ENCODE measurements around the gene CHRM2. TPM values are rescaled to one million over a fixed set of nuclear protein-coding genes. Genes with fewer than 3 reads are reported as not detected.

CHRM2 gene
- total RNA-seq, 1 donor from 2014 or later: not detected

DNA sequence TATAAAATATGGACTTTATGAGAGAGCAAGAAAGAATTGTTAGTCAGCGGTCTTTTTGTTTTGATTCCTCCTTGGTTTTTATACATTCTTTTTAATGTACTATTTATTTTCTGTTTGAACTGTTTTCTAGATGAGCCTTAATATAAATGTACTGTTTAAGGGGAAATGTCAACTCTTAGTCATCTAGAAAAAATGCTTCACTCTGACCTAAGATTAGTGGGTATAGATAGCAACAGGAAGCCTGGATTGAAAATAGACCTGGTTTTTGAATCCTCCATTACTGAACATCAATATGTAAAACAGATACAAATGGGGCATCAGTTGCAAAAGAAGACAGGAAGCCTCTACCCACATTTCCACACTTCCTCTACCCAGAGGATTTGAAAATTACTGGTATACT, 87.8 kb downstream of the CHRM2 start:
- H3K4me3 Mint-ChIP-seq: no peak overlapping the region
- H3K27ac Mint-ChIP-seq: no peak overlapping the region
- H3K27me3 Mint-ChIP-seq: no peaks in the 10 kb centered on the region
- intact Hi-C loops (cut with micrococcal nuclease): no loop called here
- H3K4me1 Mint-ChIP-seq: no peaks in the 10 kb centered on the region
- peaks cover 13% of the 10 kb centered on the region for H3K9me3 Mint-ChIP-seq
- no peaks in the 10 kb centered on the region for H3K36me3 Mint-ChIP-seq (ENCODE audit: low read depth)
- no peak for DNase-seq

DNA sequence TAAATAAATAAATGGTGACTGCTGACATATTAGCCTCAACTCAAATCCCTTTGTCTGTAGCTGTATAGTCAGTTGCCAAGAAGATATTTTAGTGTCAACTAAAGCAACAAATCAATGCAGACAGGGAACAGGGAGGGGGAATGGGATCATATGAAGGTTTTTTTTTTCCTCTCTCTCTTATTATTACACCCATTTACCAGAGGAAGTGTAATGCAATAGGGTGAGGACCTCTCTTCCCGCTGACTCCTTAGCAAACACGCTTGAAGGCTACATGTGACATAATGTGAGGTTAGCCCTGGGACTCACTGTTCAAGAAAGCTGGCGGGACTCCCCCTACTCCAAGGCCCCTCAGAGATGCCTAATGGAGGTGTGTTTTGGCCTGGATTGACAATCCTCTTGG, 88.2 kb downstream of the CHRM2 start:
- no peak overlapping the region for H3K27ac Mint-ChIP-seq
- DNase-seq: no peak
- H3K4me3 Mint-ChIP-seq: no peak overlapping the region
- intact Hi-C loops (cut with micrococcal nuclease): no loop called here
- H3K4me1 Mint-ChIP-seq: no peaks in the 10 kb centered on the region
- H3K27me3 Mint-ChIP-seq: no peaks in the 10 kb centered on the region
- H3K36me3 Mint-ChIP-seq (ENCODE audit: low read depth): no peaks in the 10 kb centered on the region
- peaks cover 13% of the 10 kb centered on the region for H3K9me3 Mint-ChIP-seq

DNA sequence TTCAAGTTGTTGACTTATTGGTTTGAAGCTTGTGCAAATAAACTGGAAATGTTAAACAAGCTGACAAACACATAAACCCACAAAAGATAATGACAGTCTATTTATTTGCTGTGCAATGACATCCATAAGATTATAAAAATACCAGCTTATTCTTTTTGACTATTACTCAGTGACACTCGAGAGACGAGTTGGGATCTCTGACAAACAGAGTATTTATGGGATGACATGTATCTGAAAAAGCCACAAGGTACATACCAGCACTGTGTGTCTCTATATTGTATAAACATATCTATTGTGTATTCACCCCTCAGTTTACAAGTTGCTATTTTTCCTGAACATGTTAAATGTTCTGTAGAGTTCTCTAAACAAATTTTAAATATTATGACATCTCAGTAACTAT, 88.9 kb downstream of the CHRM2 start:
- no peak overlapping the region for H3K27ac Mint-ChIP-seq
- no peak for DNase-seq
- intact Hi-C loops (cut with micrococcal nuclease): no loop called here
- H3K4me1 Mint-ChIP-seq: no peaks in the 10 kb centered on the region
- no peak overlapping the region for H3K4me3 Mint-ChIP-seq
- H3K36me3 Mint-ChIP-seq (ENCODE audit: low read depth): no peaks in the 10 kb centered on the region
- no peaks in the 10 kb centered on the region for H3K27me3 Mint-ChIP-seq
- H3K9me3 Mint-ChIP-seq: peaks cover 12% of the 10 kb centered on the region

DNA sequence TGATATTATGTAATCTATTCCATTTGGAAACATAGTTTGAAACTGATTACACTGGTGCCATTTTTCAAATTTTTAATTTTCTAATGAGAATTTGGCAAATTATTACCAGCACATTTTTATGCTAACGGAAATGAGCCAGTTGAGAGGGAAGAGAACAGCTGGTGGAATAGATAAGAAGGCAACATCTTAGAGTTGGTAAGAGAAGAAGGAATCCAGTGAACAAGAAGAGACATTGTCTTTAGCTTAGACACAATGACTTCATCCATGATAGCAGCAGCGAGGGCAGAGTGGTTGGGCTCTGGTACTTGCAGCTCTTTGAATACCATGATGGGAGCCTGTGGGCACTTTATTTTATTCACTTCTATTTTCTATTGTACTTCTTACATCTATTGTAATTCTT, 89.6 kb downstream of the CHRM2 start:
- H3K36me3 Mint-ChIP-seq (ENCODE audit: low read depth): no peaks in the 10 kb centered on the region
- no peak for DNase-seq
- intact Hi-C loops (cut with micrococcal nuclease): no loop called here
- no peaks in the 10 kb centered on the region for H3K4me1 Mint-ChIP-seq
- no peak overlapping the region for H3K4me3 Mint-ChIP-seq
- peaks cover 8% of the 10 kb centered on the region for H3K9me3 Mint-ChIP-seq
- H3K27me3 Mint-ChIP-seq: no peaks in the 10 kb centered on the region
- H3K27ac Mint-ChIP-seq: no peak overlapping the region

DNA sequence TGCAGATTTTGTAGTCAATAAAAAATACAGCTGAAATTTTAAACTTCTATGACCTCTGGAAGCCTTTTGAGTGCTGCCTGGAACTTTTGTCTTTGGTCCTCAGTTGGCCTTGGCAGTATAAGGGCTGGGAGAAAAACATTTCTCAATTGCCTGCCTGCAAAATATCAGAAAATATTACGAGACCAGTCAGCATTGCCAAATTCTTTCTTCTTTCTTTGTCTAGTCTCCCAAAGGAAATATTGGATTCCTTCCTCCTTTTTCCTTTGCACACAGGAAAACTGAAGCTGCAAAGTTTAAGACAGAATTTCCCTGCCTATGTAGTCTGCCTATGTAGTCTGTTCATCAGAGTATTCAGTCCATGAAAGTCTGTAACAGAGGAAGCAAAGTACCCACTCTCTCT, 95.9 kb downstream of the CHRM2 start:
- no peak for DNase-seq
- intact Hi-C loops (cut with micrococcal nuclease): no loop called here
- Mint-ChIP-seq H3K36me3 (ENCODE audit: low read depth) (no peaks in the 10 kb centered on the region), H3K27me3 (no peaks in the 10 kb centered on the region), H3K27ac (no peak overlapping the region), H3K4me3 (no peak overlapping the region), H3K9me3 (peaks cover 2% of the 10 kb centered on the region), H3K4me1 (no peaks in the 10 kb centered on the region)

DNA sequence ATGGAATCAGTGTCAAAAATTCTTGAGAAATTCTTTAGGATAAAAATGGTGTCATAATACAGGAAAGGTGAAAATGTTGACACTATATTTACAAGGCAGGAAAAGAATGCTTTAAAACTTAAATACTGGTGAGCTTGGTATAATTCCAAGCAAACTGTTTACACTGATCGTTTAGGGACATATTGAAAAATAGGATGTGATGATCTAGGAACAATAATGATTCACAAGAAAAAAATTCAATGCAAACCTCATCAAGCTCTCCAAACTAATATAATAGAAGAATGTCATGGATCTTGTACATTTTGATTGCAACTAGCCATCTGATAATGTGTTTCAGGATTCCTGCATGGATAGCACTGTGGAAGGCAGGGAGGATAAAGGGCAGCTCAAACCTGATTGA, 98.4 kb downstream of the CHRM2 start:
- Mint-ChIP-seq H3K27ac (no peak overlapping the region), H3K36me3 (ENCODE audit: low read depth) (no peaks in the 10 kb centered on the region), H3K27me3 (no peaks in the 10 kb centered on the region), H3K4me3 (no peak overlapping the region), H3K4me1 (no peaks in the 10 kb centered on the region), H3K9me3 (no peaks in the 10 kb centered on the region)
- no peak for DNase-seq
- intact Hi-C loops (cut with micrococcal nuclease): no loop called here

DNA sequence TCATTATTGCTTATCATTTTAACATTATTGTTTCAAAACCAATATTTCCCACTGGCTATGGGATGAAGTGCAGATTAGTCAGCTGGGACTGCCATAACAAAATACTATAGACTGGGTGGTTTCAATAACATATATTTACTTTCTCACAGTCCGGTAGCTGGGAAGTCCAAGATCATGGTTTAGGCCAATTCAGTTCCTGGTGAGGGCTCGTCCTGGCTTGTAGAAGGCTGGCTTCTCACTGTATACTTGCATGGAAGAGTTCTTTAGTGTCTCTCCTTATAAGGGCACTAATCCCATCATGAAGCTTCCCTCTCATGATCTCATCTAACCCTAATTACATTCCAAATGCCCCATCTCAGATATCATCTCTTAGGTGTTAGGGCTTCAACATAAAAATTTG, 101.3 kb downstream of the CHRM2 start:
- no peak overlapping the region for H3K4me3 Mint-ChIP-seq
- H3K4me1 Mint-ChIP-seq: no peaks in the 10 kb centered on the region
- H3K36me3 Mint-ChIP-seq (ENCODE audit: low read depth): no peaks in the 10 kb centered on the region
- H3K9me3 Mint-ChIP-seq: peaks cover 5% of the 10 kb centered on the region
- intact Hi-C loops (cut with micrococcal nuclease): no loop called here
- no peak for DNase-seq
- H3K27ac Mint-ChIP-seq: no peak overlapping the region
- H3K27me3 Mint-ChIP-seq: no peaks in the 10 kb centered on the region

DNA sequence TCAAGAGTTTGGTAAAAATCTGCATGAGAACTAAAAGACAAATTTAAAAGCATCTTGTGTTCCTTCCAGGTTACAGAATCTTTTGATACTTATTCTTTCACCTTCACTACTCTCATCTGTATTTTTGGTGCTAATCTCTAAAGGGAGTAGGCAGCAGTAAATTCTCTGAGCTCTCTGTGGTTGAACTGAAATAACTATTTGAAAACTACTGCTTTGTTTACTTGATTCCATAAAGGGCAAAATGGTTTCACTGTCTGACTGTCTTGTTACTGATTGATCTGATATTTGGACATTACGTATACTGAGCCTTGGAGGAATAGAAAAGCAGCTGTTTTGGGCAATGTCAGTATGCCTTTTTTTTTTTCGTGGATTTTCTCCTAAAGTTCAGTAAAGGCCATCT, 103.3 kb downstream of the CHRM2 start:
- H3K27ac Mint-ChIP-seq: no peak overlapping the region
- DNase-seq: no peak
- no peaks in the 10 kb centered on the region for H3K4me1 Mint-ChIP-seq
- no peaks in the 10 kb centered on the region for H3K36me3 Mint-ChIP-seq (ENCODE audit: low read depth)
- intact Hi-C loops (cut with micrococcal nuclease): no loop called here
- H3K4me3 Mint-ChIP-seq: no peak overlapping the region
- H3K27me3 Mint-ChIP-seq: no peaks in the 10 kb centered on the region
- peaks cover 5% of the 10 kb centered on the region for H3K9me3 Mint-ChIP-seq

DNA sequence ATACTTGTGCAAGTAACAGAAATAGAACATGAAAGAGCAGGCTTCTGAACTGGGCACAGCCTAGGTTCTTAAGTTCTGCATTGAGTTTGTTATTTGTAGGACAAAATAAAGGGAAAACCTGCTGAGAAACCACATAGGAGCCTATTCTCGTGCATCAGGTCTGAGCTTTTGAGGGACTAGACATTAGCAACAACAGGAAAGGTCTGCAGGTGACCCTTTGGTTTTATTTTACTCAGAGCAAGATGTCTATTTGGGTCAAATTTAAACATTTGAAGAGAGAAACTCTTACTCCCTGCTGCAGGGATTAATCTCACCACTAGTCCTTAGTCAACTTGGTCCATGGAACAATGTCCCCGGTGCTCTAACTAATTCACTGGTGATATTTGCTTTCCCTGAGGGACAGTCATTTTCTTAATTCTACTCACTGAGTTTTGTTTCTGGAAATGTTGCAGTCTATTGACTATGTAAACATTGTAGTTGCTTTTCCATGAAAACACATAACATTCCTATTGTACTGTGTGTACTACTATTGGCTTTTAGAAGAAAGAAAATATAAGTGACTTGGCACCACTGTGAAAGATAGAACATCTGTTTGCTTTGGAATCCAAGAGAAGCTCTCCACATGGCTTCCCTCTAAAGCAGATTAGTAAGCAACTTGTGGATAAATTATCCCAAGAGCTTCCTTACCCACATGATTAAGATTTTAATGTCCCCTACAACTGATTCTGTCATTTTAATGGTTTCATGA, 108.2 kb downstream of the CHRM2 start:
- no peaks in the 10 kb centered on the region for H3K27me3 Mint-ChIP-seq
- H3K27ac Mint-ChIP-seq: no peak overlapping the region
- no peaks in the 10 kb centered on the region for H3K4me1 Mint-ChIP-seq
- H3K9me3 Mint-ChIP-seq: peaks cover 5% of the 10 kb centered on the region
- no peak for DNase-seq
- H3K36me3 Mint-ChIP-seq (ENCODE audit: low read depth): no peaks in the 10 kb centered on the region
- intact Hi-C loops (cut with micrococcal nuclease): no loop called here
- H3K4me3 Mint-ChIP-seq: no peak overlapping the region

DNA sequence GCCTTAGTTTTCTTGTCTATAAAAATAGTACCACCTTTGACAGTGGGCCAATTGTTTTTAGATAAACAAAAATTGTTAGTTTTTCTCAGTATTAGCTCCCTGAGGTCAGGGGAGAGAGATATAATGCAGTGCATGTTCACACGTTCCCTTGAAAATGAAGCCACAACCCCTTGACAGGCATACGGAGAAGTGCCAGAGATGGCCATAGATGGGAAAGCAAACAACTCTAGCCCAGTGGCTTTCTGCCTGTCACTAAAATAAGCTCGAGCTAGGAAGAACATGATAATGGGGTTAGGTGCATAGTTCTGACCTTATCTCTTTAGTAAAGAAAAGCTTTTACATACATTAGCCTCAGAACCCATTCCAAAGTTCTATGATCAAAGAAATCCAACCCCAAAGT, 124.9 kb downstream of the CHRM2 start:
- Mint-ChIP-seq H3K27ac (no peak overlapping the region), H3K4me3 (no peak overlapping the region), H3K36me3 (ENCODE audit: low read depth) (no peaks in the 10 kb centered on the region), H3K27me3 (no peaks in the 10 kb centered on the region), H3K9me3 (peaks cover 3% of the 10 kb centered on the region), H3K4me1 (no peaks in the 10 kb centered on the region)
- no peak for DNase-seq
- intact Hi-C loops (cut with micrococcal nuclease): no loop called here

DNA sequence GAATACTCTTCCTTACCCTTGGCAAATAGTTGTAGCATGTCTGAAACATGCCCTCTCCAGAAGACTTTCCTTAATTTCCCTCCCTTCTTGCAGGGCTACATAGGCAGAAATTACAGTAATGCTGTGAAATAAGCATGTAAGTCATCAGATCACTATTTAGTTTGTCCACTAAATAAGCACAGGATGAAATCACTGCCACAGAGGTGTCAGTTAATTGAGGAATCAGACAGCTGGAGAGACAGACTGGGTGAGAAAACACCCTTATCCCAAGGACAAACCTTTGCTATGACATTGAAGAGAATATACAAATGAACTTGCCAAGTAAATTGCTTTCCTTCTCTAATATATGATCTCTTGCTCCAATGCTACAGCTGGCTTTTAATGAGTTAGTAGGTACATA, 129.3 kb downstream of the CHRM2 start:
- H3K27me3 Mint-ChIP-seq: no peaks in the 10 kb centered on the region
- H3K4me1 Mint-ChIP-seq: no peaks in the 10 kb centered on the region
- H3K36me3 Mint-ChIP-seq (ENCODE audit: low read depth): no peaks in the 10 kb centered on the region
- no peak overlapping the region for H3K4me3 Mint-ChIP-seq
- no peak overlapping the region for H3K27ac Mint-ChIP-seq
- no peaks in the 10 kb centered on the region for H3K9me3 Mint-ChIP-seq
- intact Hi-C loops (cut with micrococcal nuclease): no loop called here
- DNase-seq: no peak

DNA sequence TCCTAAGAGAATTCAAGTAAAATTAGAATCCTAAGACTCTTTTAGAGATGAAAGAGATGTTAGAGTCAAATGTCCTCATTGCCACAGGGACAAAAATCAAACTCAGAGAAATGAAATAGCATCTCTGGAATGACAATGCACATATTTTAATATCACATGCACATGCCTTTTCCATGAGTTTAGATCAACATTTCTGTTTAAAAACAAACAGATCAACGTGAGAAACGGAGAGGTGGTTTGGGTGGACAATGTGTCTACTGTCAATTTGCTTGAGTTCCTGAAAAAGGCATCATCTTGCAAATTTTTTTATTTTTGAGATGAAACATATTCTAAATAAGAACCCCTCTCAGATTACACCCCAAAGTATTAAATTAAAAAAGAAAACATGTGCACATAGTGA, 130.0 kb downstream of the CHRM2 start:
- no peaks in the 10 kb centered on the region for H3K36me3 Mint-ChIP-seq (ENCODE audit: low read depth)
- H3K4me1 Mint-ChIP-seq: no peaks in the 10 kb centered on the region
- no peaks in the 10 kb centered on the region for H3K9me3 Mint-ChIP-seq
- no peak overlapping the region for H3K4me3 Mint-ChIP-seq
- DNase-seq: no peak
- no peaks in the 10 kb centered on the region for H3K27me3 Mint-ChIP-seq
- H3K27ac Mint-ChIP-seq: no peak overlapping the region
- intact Hi-C loops (cut with micrococcal nuclease): no loop called here

DNA sequence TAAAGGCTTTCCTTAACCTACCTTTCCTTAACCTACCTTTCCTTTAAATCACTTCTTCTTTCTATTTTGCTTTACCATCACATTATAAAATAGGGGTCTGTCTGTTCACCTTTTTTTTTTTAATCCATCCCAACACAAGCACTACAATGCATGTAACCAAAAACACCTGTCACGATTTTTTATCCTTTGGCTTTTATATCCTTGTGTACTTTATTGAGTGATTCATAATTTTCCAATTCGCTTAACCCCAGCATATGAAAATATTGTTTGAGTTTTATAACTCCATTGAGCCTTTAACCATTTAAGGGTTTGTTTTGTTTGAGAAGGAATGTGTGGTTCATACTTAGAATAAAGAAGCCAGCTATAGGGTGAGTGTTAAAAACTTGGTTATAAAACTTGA, 132.2 kb downstream of the CHRM2 start:
- H3K27me3 Mint-ChIP-seq: no peaks in the 10 kb centered on the region
- no peaks in the 10 kb centered on the region for H3K36me3 Mint-ChIP-seq (ENCODE audit: low read depth)
- H3K9me3 Mint-ChIP-seq: no peaks in the 10 kb centered on the region
- no peak overlapping the region for H3K27ac Mint-ChIP-seq
- intact Hi-C loops (cut with micrococcal nuclease): no loop called here
- H3K4me3 Mint-ChIP-seq: no peak overlapping the region
- H3K4me1 Mint-ChIP-seq: no peaks in the 10 kb centered on the region
- DNase-seq: no peak

DNA sequence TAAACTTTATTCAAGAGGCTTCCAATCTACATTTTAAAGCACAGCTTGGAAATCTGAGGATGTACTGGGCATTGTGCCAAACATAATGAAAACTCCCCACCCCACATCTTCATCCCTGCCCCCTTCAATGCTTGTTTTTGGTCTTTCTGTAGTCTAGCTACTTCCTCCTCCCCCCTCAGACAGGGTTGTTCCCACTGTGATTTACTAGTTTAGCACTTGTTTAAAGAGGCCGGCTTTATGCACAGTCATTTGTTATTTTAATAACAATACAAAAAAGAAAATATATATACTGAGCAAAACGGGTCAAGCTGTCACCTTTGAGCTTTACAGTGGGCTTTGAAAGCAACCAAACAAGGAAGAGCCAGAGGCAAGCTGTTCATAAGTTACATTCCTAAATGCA, 132.6 kb downstream of the CHRM2 start:
- H3K9me3 Mint-ChIP-seq: no peaks in the 10 kb centered on the region
- no peaks in the 10 kb centered on the region for H3K27me3 Mint-ChIP-seq
- H3K36me3 Mint-ChIP-seq (ENCODE audit: low read depth): no peaks in the 10 kb centered on the region
- no peak for DNase-seq
- intact Hi-C loops (cut with micrococcal nuclease): no loop called here
- H3K4me3 Mint-ChIP-seq: no peak overlapping the region
- no peak overlapping the region for H3K27ac Mint-ChIP-seq
- no peaks in the 10 kb centered on the region for H3K4me1 Mint-ChIP-seq

DNA sequence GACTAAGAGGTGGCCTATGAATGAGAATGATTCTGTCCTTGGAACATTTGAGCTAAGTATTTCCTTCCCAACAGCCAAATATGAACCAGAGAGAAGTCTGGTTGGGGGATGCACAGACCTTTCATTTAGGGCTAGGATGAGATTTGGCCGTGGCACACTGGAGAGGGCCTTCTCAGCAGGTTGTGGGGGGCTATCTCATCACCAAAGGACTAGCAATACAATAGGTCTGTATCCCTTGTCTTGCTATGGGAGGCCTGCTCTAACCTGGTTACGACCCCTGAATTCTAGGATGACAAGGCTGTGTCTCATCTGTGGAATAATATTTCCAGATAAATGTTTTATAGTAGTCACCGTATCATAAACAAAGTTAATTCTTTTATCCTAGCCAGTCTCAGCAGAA, 133.0 kb downstream of the CHRM2 start:
- no peaks in the 10 kb centered on the region for H3K36me3 Mint-ChIP-seq (ENCODE audit: low read depth)
- no peaks in the 10 kb centered on the region for H3K27me3 Mint-ChIP-seq
- intact Hi-C loops (cut with micrococcal nuclease): no loop called here
- no peak overlapping the region for H3K27ac Mint-ChIP-seq
- no peak overlapping the region for H3K4me3 Mint-ChIP-seq
- H3K9me3 Mint-ChIP-seq: no peaks in the 10 kb centered on the region
- no peaks in the 10 kb centered on the region for H3K4me1 Mint-ChIP-seq
- no peak for DNase-seq

Measured in activated CD4-positive, alpha-beta T cell treated with anti-CD3 and anti-CD28 coated beads, Interleukin-2, amount 10 ng/mL, durations not matched to agents 24 days and 14 days (primary cell).